HFFc6 (cell line): ENCODE measurements around the gene SPATS2L. TPM values are rescaled to one million over a fixed set of nuclear protein-coding genes. Genes with fewer than 3 reads are reported as not detected.
A peak's percentile ranks its signal among the peaks of the same experiment; 100 is the strongest.

Experiments used
- DNase-seq: peaks from one replicate; pipeline ENCODE4 v3.0.0-alpha.2; 2018
- H3K27ac Mint-ChIP-seq: 2 replicates; pipeline ENCODE4 v1.8.0; 2020; ENCODE audit warnings: mild to moderate bottlenecking, mixed read lengths
- H3K27me3 Mint-ChIP-seq: 2 replicates; pipeline ENCODE4 v1.8.0; 2021; ENCODE audit warnings: mild to moderate bottlenecking, moderate library complexity, mixed read lengths; ENCODE audit not compliant: insufficient read depth
- H3K36me3 Mint-ChIP-seq: 2 replicates; pipeline ENCODE4 v1.8.0; 2021; ENCODE audit warnings: low read depth, mixed read lengths
- H3K4me1 Mint-ChIP-seq: 2 replicates; pipeline ENCODE4 v1.8.0; 2020; ENCODE audit warnings: low read depth, mixed read lengths
- H3K4me3 Mint-ChIP-seq: 2 replicates; pipeline ENCODE4 v1.8.0; 2020; ENCODE audit warnings: mild to moderate bottlenecking, moderate library complexity, mixed read lengths
- H3K9me3 Mint-ChIP-seq: 2 replicates; pipeline ENCODE4 v1.8.0; 2020; ENCODE audit warnings: mild to moderate bottlenecking, mixed read lengths
- CTCF ChIP-seq: fragments of 200-600 bp; sonication (generic); IDR thresholded peaks from 2 replicates; pipeline ENCODE4 v1.5.0; 2021; ENCODE audit warnings: antibody characterized with exemption, mild to moderate bottlenecking
- total RNA-seq, 6 experiments: library from RNA; stranded (reverse); fragmentation: NEBNext Ultra II Directional; extraction: Animal tissue kit (Norgen Biotek cat#: 25700); gene quantifications; 2 replicates in 1 of 6; 3 replicates in 5 of 6; pipeline ENCODE4 v1.2.3, GENCODE V29; 2021

Gene SPATS2L
- total RNA-seq, 6 experiments from 2014 or later = 146 to 205 (median 198) TPM

GRCh38 chr2:200469708-200470211 is 163.3 kb downstream of the SPATS2L start:
- peak; percentile 29 for DNase-seq
- no peak overlapping the region; the same call in 1 of the 2 replicates for H3K4me3 Mint-ChIP-seq
- peaks cover 38% of the 10 kb centered on the region for H3K4me1 Mint-ChIP-seq
- H3K9me3 Mint-ChIP-seq = no peaks in the 10 kb centered on the region
- peak overlapping the region; percentile 67 for H3K27ac Mint-ChIP-seq
- peaks cover 4% of the 10 kb centered on the region for H3K27me3 Mint-ChIP-seq
- peaks cover 56% of the 10 kb centered on the region for H3K36me3 Mint-ChIP-seq
- no peak for TF ChIP-seq CTCF

DNA sequence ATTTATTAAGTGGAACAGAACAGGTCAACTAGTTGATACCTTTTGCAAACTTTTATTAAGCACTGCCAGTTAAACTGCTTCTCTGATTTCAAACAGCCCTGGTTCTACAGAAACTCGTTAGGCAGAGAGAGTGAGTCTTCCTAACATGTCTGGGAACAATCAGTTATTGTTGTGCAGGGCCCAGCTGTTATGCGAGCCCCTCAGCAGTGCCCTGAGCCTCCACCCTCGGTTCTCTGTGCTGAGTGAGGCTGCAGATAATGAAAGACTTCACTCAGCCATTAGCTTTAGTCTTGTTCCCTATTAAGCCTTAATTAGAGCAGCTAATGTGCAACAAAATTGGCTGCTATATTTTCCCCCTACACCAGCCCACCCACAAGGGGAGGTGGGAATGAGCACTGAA is 163.7 kb downstream of the SPATS2L start:
- Mint-ChIP-seq H3K4me3 (no peak overlapping the region), H3K9me3 (no peaks in the 10 kb centered on the region), H3K27me3 (peaks cover 4% of the 10 kb centered on the region), H3K27ac (peak overlapping the region; percentile 67), H3K4me1 (peaks cover 38% of the 10 kb centered on the region), H3K36me3 (peaks cover 56% of the 10 kb centered on the region)
- DNase-seq = no peak
- TF ChIP-seq CTCF = no peak

GRCh38 chr2:200471324-200471848 is 164.9 kb downstream of the SPATS2L start:
- Mint-ChIP-seq H3K9me3 (no peaks in the 10 kb centered on the region), H3K4me3 (no peak overlapping the region), H3K27me3 (peaks cover 2% of the 10 kb centered on the region; the same call in 1 of the 2 replicates), H3K27ac (peak overlapping the region; percentile 23; the same call in 1 of the 2 replicates), H3K4me1 (peaks cover 36% of the 10 kb centered on the region), H3K36me3 (peaks cover 56% of the 10 kb centered on the region)
- peak; percentile 75 for TF ChIP-seq CTCF
- DNase-seq = no peak

DNA sequence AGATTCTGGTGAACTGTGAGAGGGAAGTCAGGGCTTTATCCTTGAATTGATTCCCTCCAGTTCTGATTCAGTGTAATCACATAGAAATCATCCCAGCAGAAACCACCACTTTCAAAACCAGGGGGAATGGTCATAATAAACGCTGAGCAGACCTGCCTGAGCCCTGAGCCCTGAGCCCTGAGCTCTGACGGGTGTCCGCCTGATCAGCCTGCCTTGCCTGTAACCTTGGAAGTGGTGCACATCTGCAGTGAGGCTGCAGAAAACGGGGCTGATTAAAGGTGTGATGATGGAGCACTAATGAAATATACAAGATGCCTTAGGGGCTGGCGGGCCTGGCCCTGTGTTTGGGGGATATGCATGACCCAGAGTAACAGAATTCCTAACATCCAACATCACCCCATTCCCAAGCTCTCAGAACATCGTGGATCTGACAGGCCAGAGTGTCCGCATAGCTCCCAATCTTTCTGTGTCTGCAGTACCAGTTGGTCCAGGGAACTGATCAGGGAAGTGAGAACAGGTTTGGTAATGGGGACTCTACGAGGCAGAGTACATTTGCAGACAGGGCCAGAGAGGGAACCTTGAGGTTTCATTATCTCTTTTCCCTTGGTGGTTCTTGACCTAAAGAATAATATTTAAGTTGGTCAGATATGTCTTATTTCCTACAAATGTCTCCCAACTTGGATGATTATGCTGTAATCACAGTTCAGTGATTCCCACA is 165.6 kb downstream of the SPATS2L start:
- Mint-ChIP-seq H3K27ac (no peak overlapping the region), H3K9me3 (no peaks in the 10 kb centered on the region), H3K36me3 (peaks cover 57% of the 10 kb centered on the region), H3K4me1 (peaks cover 29% of the 10 kb centered on the region), H3K4me3 (no peak overlapping the region), H3K27me3 (peaks cover 2% of the 10 kb centered on the region; the same call in 1 of the 2 replicates)
- TF ChIP-seq CTCF = no peak
- DNase-seq = no peak

DNA sequence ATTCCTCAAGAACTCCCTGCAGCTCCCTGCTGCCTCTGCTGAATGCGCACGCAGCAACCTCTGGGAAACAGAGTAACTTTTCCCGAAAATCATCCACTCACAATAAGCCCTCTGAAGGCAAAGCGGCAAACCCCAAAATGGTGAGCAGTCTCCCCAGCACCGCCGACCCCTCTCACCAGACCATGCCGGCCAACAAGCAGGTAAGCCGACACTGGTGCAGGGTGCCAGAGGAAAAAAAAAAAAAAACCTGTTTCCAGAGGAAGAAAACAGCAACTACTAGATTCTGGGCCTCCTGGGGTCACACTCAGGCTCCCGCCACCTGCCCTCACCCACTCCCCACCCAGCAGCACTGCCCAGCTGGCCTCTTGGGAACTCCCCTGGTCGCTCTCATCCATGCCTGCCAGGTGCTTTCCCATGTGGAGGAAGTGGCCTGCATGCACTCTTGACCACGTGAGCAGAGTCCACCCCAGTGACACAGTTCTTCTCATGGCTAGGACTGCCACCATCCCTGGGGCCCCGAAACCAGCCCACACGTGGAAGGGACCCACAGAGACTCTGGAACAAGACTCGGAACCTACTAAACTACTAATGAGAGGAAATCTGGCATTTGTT is 166.5 kb downstream of the SPATS2L start:
- no peak for DNase-seq
- H3K4me3 Mint-ChIP-seq = no peak overlapping the region
- peaks cover under 1% of the 10 kb centered on the region; the same call in 1 of the 2 replicates for H3K27me3 Mint-ChIP-seq
- H3K36me3 Mint-ChIP-seq = peaks cover 54% of the 10 kb centered on the region
- no peak overlapping the region for H3K27ac Mint-ChIP-seq
- H3K4me1 Mint-ChIP-seq = peaks cover 27% of the 10 kb centered on the region
- no peaks in the 10 kb centered on the region for H3K9me3 Mint-ChIP-seq
- TF ChIP-seq CTCF = no peak
